Liver (tissue), 3 donors: ENCODE measurements around the gene NXPE4.
A peak's percentile ranks its signal among the peaks of the same experiment; 100 is the strongest.

Source experiments
- JUND ChIP-seq, 2 donors: IDR thresholded peaks; 2 replicates each; pipeline ENCODE4 v1.6.1; 2016; ENCODE audit warnings: antibody characterized with exemption in 2 of 2
- TF ChIP-seq, protein P1 (sequence below): fragments of 150-350 bp; IDR thresholded peaks from 2 replicates; pipeline ENCODE4 v1.5.1; 2017; ENCODE audit warnings: improper control_type of control experiment, low read depth, low read length; ENCODE audit not compliant: missing input control
- TF ChIP-seq, protein P2 (sequence below): IDR thresholded peaks from 2 replicates; pipeline ENCODE4 v1.6.1; 2016; ENCODE audit warnings: antibody characterized with exemption
- donor health status: healthy.
- donor health status: healthy.

DNA sequence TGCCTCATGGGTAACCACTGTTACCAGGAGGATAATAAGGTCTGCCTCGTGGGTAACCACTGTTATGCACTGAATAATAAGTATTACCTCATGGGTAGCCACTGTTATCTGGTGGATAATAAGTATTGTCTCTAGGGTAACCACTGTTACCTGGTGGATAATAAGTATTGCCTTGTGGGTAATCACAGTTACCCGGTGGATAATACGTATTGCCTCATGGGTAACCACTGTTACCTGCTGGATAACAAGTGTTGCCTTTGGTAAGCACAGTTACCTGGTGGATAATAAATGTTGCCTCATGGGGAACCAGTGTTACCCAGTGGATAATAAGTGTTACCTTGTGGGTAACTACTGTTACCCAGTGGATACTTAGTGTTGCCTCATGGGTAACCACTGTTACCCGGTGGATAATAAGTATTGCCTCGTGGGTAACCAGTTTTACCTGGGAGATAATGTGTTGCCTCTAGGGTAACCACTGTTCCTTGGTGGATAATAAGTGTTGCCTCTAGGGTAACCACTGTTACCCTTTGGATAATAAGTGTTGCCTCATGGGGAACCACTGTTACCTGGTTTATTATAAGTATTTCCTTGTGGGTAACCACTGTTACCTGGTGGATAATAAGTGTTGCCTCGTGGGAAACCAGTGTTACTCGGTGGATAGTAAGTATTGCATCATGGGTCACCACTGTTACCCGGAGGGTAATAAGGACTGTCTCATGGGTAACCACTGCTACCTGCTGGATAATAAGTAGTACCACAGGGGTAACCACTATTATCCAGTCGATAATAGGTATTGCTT lies 10.6 kb upstream of the NXPE4 start:
- TF ChIP-seq, protein P1, sequence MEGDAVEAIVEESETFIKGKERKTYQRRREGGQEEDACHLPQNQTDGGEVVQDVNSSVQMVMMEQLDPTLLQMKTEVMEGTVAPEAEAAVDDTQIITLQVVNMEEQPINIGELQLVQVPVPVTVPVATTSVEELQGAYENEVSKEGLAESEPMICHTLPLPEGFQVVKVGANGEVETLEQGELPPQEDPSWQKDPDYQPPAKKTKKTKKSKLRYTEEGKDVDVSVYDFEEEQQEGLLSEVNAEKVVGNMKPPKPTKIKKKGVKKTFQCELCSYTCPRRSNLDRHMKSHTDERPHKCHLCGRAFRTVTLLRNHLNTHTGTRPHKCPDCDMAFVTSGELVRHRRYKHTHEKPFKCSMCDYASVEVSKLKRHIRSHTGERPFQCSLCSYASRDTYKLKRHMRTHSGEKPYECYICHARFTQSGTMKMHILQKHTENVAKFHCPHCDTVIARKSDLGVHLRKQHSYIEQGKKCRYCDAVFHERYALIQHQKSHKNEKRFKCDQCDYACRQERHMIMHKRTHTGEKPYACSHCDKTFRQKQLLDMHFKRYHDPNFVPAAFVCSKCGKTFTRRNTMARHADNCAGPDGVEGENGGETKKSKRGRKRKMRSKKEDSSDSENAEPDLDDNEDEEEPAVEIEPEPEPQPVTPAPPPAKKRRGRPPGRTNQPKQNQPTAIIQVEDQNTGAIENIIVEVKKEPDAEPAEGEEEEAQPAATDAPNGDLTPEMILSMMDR, result peak; percentile 30
- no peak for TF ChIP-seq JUND (IDR thresholded peaks at IDR 0.05)
- TF ChIP-seq, protein P2, sequence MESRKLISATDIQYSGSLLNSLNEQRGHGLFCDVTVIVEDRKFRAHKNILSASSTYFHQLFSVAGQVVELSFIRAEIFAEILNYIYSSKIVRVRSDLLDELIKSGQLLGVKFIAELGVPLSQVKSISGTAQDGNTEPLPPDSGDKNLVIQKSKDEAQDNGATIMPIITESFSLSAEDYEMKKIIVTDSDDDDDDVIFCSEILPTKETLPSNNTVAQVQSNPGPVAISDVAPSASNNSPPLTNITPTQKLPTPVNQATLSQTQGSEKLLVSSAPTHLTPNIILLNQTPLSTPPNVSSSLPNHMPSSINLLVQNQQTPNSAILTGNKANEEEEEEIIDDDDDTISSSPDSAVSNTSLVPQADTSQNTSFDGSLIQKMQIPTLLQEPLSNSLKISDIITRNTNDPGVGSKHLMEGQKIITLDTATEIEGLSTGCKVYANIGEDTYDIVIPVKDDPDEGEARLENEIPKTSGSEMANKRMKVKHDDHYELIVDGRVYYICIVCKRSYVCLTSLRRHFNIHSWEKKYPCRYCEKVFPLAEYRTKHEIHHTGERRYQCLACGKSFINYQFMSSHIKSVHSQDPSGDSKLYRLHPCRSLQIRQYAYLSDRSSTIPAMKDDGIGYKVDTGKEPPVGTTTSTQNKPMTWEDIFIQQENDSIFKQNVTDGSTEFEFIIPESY, result no peak
